Kidney (tissue), 14 donors: ENCODE data around the gene PCYT2. TPM values are rescaled to one million over a fixed set of nuclear protein-coding genes. Genes with fewer than 3 reads are reported as not detected.

Experiments
- DNase-seq, 5 donors: peaks; one replicate each; pipeline ENCODE4 v3.0.0-alpha.2; 2013 to 2020
- FAIRE-seq: peaks from 2 replicates; lab custom pipeline; 2012; peaks lifted over from hg19 to GRCh38; lab: Jason Lieb, UNC
- H3K27ac ChIP-seq, 2 donors: one replicate each; pipeline ENCODE4 v1.7.0; 2013; ENCODE audit warnings: low read depth in 2 of 2, low read length in 2 of 2, inconsistent platforms in 1 of 2
- H3K27me3 ChIP-seq: one replicate; pipeline ENCODE4 v1.7.1; 2013; ENCODE audit warnings: low read length, inconsistent platforms; ENCODE audit not compliant: control insufficient read depth, insufficient read depth
- H3K36me3 ChIP-seq, 3 donors: one replicate each; pipeline versions ENCODE4 v1.7.0 to v1.7.1; 2013; ENCODE audit warnings: low read length in 3 of 3, control low read depth in 1 of 3, inconsistent platforms in 1 of 3; ENCODE audit not compliant: insufficient read depth in 3 of 3, control insufficient read depth in 2 of 3
- H3K4me1 ChIP-seq, 3 donors: one replicate each; pipeline versions ENCODE4 v1.7.0 to v1.7.1; 2013; ENCODE audit warnings: low read length in 3 of 3, inconsistent platforms in 1 of 3, low read depth in 1 of 3; ENCODE audit not compliant: control insufficient read depth in 2 of 3, insufficient read depth in 2 of 3
- H3K4me3 ChIP-seq, 3 donors: one replicate each; pipeline versions ENCODE4 v1.7.0 to v1.8.1; 2013; ENCODE audit warnings: low read length in 3 of 3, control low read depth in 1 of 3, inconsistent platforms in 1 of 3
- H3K9ac ChIP-seq, 3 donors: one replicate each; pipeline versions ENCODE4 v1.7.0 to v1.7.1; 2013; ENCODE audit warnings: low read length in 3 of 3, control low read depth in 1 of 3, inconsistent platforms in 1 of 3
- H3K9me3 ChIP-seq, 3 donors: one replicate each; pipeline versions ENCODE4 v1.7.0 to v1.7.1; 2013; ENCODE audit warnings: low read length in 3 of 3, control low read depth in 1 of 3, inconsistent platforms in 1 of 3; ENCODE audit not compliant: control insufficient read depth in 2 of 3, insufficient read depth in 1 of 3
- intact Hi-C: fragments of 100-400 bp; cut with DNase I; formaldehyde crosslinking; loops from one replicate; pipeline ENCODE4 v1.11.1; 2022
- polyA plus RNA-seq: library from polyadenylated mRNA; stranded (reverse); fragments of 350-450 nt; fragmentation: Illumina TruSeq; extraction: RNeasy Lipid Tissue Mini Kit (QIAGEN cat#74804); gene quantifications from one replicate; pipeline ENCODE4 v1.2.3, GENCODE V29; 2014; ENCODE audit warnings: low read depth, low replicate concordance; ENCODE audit not compliant: insufficient read depth
- total RNA-seq: library from RNA; stranded (reverse); fragmentation: NEBNext Ultra II Directional; extraction: Animal tissue kit (Norgen Biotek cat#: 25700); gene quantifications from one replicate; pipeline ENCODE4 v1.2.1, GENCODE V29; 2021
- TF ChIP-seq, protein P1 (sequence below): IDR thresholded peaks from 3 replicates; pipeline ENCODE4 v1.5.1; 2012; ENCODE audit warnings: mild to moderate bottlenecking, moderate library complexity, borderline replicate concordance; ENCODE audit not compliant: insufficient read depth; ENCODE audit errors: extremely low read depth
- donor health status: control.
- donor health status: control.
- donor health status: control.
- donor health status: control.
- donor health status: control.
- donor health status: DM: yes; HTN: yes; CAD: no.
- donor health status: Normal renal cell carcinoma (clear cell type).

PCYT2 gene
- total and polyA plus RNA-seq, 2 donors from 2014 or later: 28.4 to 104 TPM

DNA sequence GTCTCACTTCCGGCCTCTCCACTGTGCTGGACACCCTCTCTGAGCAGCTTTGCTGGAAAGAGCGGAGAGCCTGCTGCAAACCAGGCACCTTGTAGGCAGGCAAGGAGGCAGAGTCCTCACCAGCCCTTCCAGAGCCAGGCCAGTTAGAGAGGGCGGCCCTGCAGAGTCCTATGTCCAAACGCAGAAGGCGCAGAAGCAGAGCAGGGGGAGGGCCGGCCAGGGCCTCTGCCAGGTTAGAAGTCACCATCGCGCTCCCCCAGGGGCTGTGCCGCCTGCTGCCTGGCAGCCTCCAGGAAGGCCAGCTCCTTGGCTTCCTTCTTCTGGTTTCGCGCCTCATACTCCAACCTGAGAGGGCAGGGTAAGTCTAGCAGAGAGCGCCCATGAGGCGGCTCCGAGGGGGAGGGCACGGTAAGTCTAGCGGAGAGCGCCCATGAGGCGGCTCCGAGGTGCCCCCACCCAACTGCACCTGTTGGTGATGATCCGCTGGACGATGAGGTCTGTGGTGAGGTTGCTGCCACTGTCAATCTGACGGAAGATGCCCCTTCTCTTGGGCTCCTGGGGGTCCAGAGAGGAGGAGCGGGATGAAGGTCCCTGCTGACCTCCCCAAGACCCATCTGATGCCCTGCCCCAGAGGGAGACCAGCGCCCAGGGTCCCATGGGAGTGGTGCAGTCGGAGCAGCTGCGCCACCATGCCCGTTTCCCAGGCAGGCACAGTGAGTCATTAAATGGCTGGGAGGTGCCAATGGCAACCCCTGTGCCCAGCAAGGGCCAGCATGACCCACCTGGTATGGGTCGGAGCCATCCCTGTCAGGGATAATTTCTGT, 6.4 kb downstream of the PCYT2 start:
- H3K27ac ChIP-seq: no peak overlapping the region
- H3K9me3 ChIP-seq: no peaks in the 10 kb centered on the region
- intact Hi-C loops: no loop called here
- TF ChIP-seq, protein P1, sequence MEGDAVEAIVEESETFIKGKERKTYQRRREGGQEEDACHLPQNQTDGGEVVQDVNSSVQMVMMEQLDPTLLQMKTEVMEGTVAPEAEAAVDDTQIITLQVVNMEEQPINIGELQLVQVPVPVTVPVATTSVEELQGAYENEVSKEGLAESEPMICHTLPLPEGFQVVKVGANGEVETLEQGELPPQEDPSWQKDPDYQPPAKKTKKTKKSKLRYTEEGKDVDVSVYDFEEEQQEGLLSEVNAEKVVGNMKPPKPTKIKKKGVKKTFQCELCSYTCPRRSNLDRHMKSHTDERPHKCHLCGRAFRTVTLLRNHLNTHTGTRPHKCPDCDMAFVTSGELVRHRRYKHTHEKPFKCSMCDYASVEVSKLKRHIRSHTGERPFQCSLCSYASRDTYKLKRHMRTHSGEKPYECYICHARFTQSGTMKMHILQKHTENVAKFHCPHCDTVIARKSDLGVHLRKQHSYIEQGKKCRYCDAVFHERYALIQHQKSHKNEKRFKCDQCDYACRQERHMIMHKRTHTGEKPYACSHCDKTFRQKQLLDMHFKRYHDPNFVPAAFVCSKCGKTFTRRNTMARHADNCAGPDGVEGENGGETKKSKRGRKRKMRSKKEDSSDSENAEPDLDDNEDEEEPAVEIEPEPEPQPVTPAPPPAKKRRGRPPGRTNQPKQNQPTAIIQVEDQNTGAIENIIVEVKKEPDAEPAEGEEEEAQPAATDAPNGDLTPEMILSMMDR: no peak
- no peaks in the 10 kb centered on the region for H3K27me3 ChIP-seq
- peaks cover 0 to 4% (median 0%) of the 10 kb centered on the region in 3 donors for H3K4me1 ChIP-seq
- DNase-seq: peak in 1 of 5 donors; percentile 64
- H3K4me3 ChIP-seq: no peak overlapping the region
- H3K36me3 ChIP-seq: peaks cover 0 to 16% (median 3%) of the 10 kb centered on the region in 3 donors
- no peak overlapping the region for H3K9ac ChIP-seq
- FAIRE-seq: no peak

DNA sequence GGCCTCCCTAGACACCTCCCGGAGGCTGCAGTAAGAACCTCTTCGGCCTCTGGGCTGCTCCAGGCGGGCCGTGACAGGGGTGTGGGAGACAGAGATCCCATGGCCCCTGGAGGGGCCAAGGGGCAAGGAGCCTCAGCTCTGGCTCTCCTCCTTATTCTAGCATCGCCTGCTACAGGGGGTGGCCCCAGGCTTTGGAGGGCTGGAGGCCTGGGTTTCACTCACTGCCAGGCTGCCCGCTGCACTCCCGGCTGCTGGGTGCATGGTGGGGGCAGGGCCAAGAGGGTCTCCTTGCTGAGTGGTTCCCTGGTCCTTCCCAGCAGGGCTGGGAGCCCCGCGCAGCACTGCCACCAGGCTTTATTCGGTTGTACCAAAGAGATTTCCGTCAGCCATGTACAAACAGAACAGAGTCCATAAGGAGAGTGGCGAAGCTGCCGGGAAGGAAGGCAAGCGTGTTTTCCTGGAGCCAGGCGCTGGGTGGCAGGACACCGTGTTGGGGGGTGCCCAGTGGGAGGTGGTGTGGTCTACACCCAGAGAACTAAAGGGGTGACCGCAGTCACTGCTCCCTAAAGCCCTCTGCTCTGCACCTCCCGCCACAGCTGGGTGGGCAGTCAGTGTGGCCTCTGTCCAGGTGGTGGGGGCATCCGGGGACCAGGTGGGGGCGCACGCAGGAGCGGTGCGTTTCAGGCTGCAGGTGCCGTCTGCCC, 7.2 kb downstream of the PCYT2 start:
- intact Hi-C loops: no loop called here
- Histone ChIP-seq H3K9me3 (no peaks in the 10 kb centered on the region), H3K4me1 (peaks cover 0 to 3% (median 0%) of the 10 kb centered on the region in 3 donors), H3K36me3 (peaks cover 0 to 19% (median 3%) of the 10 kb centered on the region in 3 donors), H3K9ac (no peak overlapping the region), H3K4me3 (no peak overlapping the region), H3K27me3 (no peaks in the 10 kb centered on the region), H3K27ac (no peak overlapping the region)
- TF ChIP-seq, protein P1: no peak
- peak in 1 of 5 donors; percentile 64 for DNase-seq
- FAIRE-seq: no peak

DNA sequence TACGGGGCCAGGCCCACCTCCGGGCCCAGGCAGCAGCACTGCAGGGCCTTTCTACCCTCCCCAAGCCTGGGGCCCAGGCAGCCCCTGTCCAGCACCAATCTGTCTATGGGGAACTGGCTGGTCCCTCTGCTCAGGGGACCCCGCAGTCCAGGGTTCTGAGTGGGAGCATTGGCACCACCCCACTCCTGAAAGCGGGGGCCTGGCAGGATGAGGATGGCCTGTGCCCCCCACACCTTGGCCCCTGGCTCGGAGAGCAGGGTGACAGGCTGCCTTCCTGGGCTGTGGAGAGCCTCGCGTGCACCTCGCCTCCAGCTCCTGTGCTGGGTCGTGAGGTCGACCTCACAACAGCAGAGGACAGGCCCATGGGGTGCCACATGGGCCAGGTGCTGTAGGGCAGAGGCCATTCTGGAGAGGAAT, 7.8 kb downstream of the PCYT2 start:
- Histone ChIP-seq H3K27me3 (no peaks in the 10 kb centered on the region), H3K4me3 (no peak overlapping the region), H3K27ac (no peak overlapping the region), H3K9me3 (no peaks in the 10 kb centered on the region), H3K36me3 (peaks cover under 1 to 20% (median 3%) of the 10 kb centered on the region in 3 donors), H3K9ac (no peak overlapping the region), H3K4me1 (peaks cover 0 to 3% (median 0%) of the 10 kb centered on the region in 3 donors)
- DNase-seq: peak in 1 of 5 donors; percentile 70
- intact Hi-C loops: no loop called here
- FAIRE-seq: no peak
- TF ChIP-seq, protein P1: no peak
